LNCAP (cell line): Measurements from ENCODE around the gene DHODH.

Experiments
- TF ChIP-seq, protein P1 (sequence below): fragments of 450-650 bp; IDR thresholded peaks from 2 replicates; pipeline ENCODE4 v1.5.1; 2017; ENCODE audit warnings: mild to moderate bottlenecking

Gene DHODH

GRCh38 chr16:72008424-72009216 lies at the start of gene DHODH:
Gene DHODH, plus strand, starts transcription at chr16:72008744. Its CDS starts 21 bp downstream, at chr16:72008765.
- TF ChIP-seq, protein P1, sequence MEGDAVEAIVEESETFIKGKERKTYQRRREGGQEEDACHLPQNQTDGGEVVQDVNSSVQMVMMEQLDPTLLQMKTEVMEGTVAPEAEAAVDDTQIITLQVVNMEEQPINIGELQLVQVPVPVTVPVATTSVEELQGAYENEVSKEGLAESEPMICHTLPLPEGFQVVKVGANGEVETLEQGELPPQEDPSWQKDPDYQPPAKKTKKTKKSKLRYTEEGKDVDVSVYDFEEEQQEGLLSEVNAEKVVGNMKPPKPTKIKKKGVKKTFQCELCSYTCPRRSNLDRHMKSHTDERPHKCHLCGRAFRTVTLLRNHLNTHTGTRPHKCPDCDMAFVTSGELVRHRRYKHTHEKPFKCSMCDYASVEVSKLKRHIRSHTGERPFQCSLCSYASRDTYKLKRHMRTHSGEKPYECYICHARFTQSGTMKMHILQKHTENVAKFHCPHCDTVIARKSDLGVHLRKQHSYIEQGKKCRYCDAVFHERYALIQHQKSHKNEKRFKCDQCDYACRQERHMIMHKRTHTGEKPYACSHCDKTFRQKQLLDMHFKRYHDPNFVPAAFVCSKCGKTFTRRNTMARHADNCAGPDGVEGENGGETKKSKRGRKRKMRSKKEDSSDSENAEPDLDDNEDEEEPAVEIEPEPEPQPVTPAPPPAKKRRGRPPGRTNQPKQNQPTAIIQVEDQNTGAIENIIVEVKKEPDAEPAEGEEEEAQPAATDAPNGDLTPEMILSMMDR: no peak

GRCh38 chr16:71961066-71962039 lies 47.2 kb upstream of the DHODH start:
- TF ChIP-seq, protein P1: peak; percentile 87

DNA sequence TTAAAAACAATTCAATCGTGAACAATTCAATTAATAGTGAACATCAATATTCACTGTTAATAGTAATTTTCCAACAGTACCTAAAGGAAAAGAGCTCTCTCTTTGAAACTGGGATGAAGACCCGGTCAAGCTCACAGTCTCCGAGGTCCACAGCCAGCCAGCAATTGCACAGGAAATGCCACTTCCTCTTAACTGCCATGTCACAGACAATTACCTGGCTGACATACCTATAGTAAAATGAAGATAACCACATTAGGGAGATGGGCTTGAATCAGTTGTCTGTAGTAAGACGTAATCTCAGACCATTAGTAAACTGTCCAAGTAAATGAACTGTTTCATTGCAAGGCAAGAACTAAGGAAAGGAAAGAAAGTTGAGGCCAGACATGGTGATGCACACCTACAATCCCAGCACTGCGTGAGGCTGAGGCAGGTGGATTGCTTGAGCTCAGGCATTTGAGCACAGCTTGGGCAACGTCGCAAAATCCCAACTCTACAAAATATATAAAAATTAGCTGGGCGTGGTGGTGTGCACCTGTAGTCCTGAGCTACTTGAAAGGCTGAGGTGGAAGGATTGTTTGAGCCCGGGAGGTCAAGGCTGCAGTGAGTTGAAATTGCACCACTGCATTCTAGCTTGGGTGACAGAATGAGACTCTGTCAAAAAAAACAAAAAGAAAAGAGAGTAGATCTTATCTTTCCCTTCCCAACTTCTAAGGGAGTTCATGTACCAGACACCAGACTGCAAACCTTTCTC lies 45.2 kb upstream of the DHODH start:
- TF ChIP-seq, protein P1: no peak

DNA sequence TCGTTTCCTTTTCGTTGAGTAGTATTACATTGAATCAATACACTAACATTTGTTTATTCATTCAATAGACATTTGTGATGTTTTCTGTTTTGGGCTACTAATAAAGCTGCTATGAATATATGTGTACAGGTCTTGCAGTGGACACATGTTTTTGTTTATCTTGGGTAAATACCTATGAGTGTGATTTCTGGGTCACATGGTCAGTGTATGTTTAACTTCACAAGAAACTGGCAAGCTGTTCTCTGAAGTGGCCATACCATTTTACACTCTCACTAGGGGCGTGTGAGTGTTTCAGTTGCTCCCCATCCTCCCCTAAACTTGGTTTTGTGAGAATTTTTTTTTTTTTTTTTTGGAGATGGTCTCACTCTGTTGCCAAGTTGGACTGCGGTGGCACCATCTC lies 43.3 kb upstream of the DHODH start:
- TF ChIP-seq, protein P1: no peak

GRCh38 chr16:71966932-71967331 lies 41.6 kb upstream of the DHODH start:
- TF ChIP-seq, protein P1: no peak

GRCh38 chr16:71969353-71969752 lies 39.2 kb upstream of the DHODH start:
- TF ChIP-seq, protein P1: no peak

DNA sequence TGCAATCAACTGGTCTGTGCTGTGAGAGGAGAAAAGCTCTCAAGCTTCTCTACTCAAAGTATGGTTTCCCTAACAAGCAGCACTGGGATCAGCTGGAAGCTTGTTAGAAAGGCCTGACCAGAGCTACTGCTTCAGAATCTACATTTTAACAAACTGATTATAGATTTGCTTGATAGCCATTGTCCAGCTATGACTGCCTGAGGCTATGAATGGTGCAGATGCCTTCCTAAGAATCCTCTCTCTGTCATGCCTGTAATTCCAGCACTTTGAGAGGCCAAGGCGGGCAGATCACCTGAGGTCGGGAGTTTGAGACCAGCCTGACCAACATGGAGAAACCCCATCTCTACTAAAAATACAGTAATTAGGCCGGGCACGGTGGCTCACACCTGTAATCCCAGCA lies 37.0 kb upstream of the DHODH start:
- TF ChIP-seq, protein P1: no peak
